Astrocyte of the cerebellum (primary cell): ENCODE data around the gene FOXP1.
A peak's percentile ranks its signal among the peaks of the same experiment; 100 is the strongest.

ENCODE experiments used
- DNase-seq: peaks from one replicate; pipeline ENCODE4 v3.0.0-alpha.2; 2011; ENCODE audit warnings: low read depth
- H3K4me3 ChIP-seq: 2 replicates; pipeline ENCODE4 v1.5.1; 2011; ENCODE audit warnings: mild to moderate bottlenecking, low read depth, low read length, moderate library complexity
- CTCF ChIP-seq: IDR thresholded peaks from 2 replicates; pipeline ENCODE4 v1.5.1; 2012; ENCODE audit warnings: low read length, low read depth, moderate library complexity, mild to moderate bottlenecking; ENCODE audit errors: missing control alignments
- in situ Hi-C: cut with HindIII; loops from 2 replicates; pipeline ENCODE4 v1.10.0; 2017; ENCODE audit warnings: low sequenced_read_pairs

Gene FOXP1

GRCh38 chr3:71208211-71209095 is 375.1 kb downstream of the FOXP1 start:
- DNase-seq: no peak
- in situ Hi-C loops: no loop called here
- TF ChIP-seq CTCF: no peak
- no peak overlapping the region for H3K4me3 ChIP-seq

GRCh38 chr3:71207632-71208031 is 375.9 kb downstream of the FOXP1 start:
- in situ Hi-C loops: no loop called here
- H3K4me3 ChIP-seq: no peak overlapping the region
- TF ChIP-seq CTCF: no peak
- no peak for DNase-seq

GRCh38 chr3:71206305-71207165 is 377.0 kb downstream of the FOXP1 start:
- no peak overlapping the region for H3K4me3 ChIP-seq
- in situ Hi-C loops: no loop called here
- TF ChIP-seq CTCF: no peak
- DNase-seq: no peak

GRCh38 chr3:71203727-71204488 is 379.6 kb downstream of the FOXP1 start:
- H3K4me3 ChIP-seq: no peak overlapping the region
- no peak for TF ChIP-seq CTCF
- DNase-seq: no peak
- in situ Hi-C loops: no loop called here

GRCh38 chr3:71202848-71203533 is 380.5 kb downstream of the FOXP1 start:
- no peak overlapping the region for H3K4me3 ChIP-seq
- no peak for DNase-seq
- in situ Hi-C loops: no loop called here
- TF ChIP-seq CTCF: no peak

GRCh38 chr3:71201939-71202338 is 381.6 kb downstream of the FOXP1 start:
- DNase-seq: peak; percentile 71
- TF ChIP-seq CTCF: no peak
- in situ Hi-C loops: no loop called here
- no peak overlapping the region for H3K4me3 ChIP-seq
